Hepatocyte (in vitro differentiated cells): Measurements from ENCODE around the gene CEP295NL.

Experiments used
- EZH2 ChIP-seq: fragments of 200-600 bp; sonication (generic); IDR thresholded peaks from 2 replicates; pipeline ENCODE4 v1.6.1; 2016; ENCODE audit warnings: antibody characterized with exemption, mild to moderate bottlenecking, borderline replicate concordance
- EZH2phosphoT487 ChIP-seq: fragments of 200-600 bp; sonication (generic); IDR thresholded peaks from one replicate; pipeline ENCODE4 v1.6.1; 2018; ENCODE audit warnings: antibody characterized with exemption, mild to moderate bottlenecking, low read depth, moderate library complexity; ENCODE audit not compliant: unreplicated experiment, severe bottlenecking
- TF ChIP-seq, protein P1 (sequence below): fragments of 200-600 bp; sonication (generic); IDR thresholded peaks from 2 replicates; pipeline ENCODE4 v1.5.1; 2016; ENCODE audit warnings: antibody characterized with exemption, mild to moderate bottlenecking; ENCODE audit not compliant: poor library complexity

DNA sequence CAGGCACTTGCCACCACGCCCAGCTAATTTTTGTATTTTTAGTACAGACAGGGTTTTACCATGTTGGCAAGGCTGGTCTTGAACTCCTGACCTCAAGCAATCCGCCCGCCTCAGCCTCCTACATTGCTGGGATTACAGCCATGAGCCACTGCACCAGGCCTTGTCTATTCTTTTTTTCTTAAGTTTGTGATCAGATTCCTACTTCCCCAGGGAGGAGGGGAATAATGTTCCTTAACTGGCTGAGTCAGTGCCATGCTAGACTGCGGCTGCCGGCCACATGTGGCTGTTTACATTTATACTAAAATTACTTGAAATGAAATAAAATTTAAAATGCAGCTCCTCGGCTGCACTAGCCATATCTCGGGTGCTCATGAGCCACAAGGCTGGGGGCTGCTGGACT, 34.6 kb downstream of the CEP295NL start:
- TF ChIP-seq, protein P1, sequence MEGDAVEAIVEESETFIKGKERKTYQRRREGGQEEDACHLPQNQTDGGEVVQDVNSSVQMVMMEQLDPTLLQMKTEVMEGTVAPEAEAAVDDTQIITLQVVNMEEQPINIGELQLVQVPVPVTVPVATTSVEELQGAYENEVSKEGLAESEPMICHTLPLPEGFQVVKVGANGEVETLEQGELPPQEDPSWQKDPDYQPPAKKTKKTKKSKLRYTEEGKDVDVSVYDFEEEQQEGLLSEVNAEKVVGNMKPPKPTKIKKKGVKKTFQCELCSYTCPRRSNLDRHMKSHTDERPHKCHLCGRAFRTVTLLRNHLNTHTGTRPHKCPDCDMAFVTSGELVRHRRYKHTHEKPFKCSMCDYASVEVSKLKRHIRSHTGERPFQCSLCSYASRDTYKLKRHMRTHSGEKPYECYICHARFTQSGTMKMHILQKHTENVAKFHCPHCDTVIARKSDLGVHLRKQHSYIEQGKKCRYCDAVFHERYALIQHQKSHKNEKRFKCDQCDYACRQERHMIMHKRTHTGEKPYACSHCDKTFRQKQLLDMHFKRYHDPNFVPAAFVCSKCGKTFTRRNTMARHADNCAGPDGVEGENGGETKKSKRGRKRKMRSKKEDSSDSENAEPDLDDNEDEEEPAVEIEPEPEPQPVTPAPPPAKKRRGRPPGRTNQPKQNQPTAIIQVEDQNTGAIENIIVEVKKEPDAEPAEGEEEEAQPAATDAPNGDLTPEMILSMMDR, result no peak
- TF ChIP-seq EZH2 (no peak), EZH2phosphoT487 (no peak)
